ENCODE data around the gene CES3. TPM values are rescaled to one million over a fixed set of nuclear protein-coding genes. Genes with fewer than 3 reads are reported as not detected.
A peak's percentile ranks its signal among the peaks of the same experiment; 100 is the strongest.

The CES3 gene
- total and polyA plus RNA-seq, 12 donors, result 0.22 to 1.7 (median 0.67) TPM; not detected in 1

- Histone ChIP-seq H3K27me3 (no peaks in the 10 kb centered on the region), H3K9me3 (replicated peaks in 1 of 3) (no peaks in the 10 kb centered on the region), H3K27ac (peak overlapping the region in 2 of 5 donors; percentile 35 to 59), H3K4me1 (replicated peaks in 1 of 2) (peaks cover 13% of the 10 kb centered on the region in 2 donors), H3K4me3 (peak overlapping the region in 1 of 4 donors; percentile 70), H3K36me3 (replicated peaks in 1 of 2) (no peaks in the 10 kb centered on the region)
- WGBS, 4 donors, result 52 to 71% (median 60%) methylated on average over 5 to 6 of the region's 6 CpGs
- intact Hi-C loops (cut with DNase I), result loop anchor here (5.0 to 10.0 kb wide), 2 partner anchors 140 to 143 kb away; partner anchors contain the start of genes FBXL8 (in 2 of the 2), TRADD (in 2 of the 2) and B3GNT9 (in 1 of the 2)
- DNase-seq, result no peak
- no peak for TF ChIP-seq CTCF (IDR thresholded peaks at IDR 0.05)
- no peak for TF ChIP-seq POLR2A (IDR thresholded peaks at IDR 0.05)
Measured at GRCh38 chr16:67014634-67015312, 53.7 kb downstream of the CES3 start.

GRCh38 chr16:67015313-67015731, 54.3 kb downstream of the CES3 start:
- Histone ChIP-seq H3K4me1 (replicated peaks in 1 of 2) (peaks cover 13% of the 10 kb centered on the region in 2 donors), H3K27me3 (no peaks in the 10 kb centered on the region), H3K4me3 (no peak overlapping the region), H3K9me3 (replicated peaks in 1 of 3) (no peaks in the 10 kb centered on the region), H3K36me3 (replicated peaks in 1 of 2) (no peaks in the 10 kb centered on the region), H3K27ac (no peak overlapping the region)
- DNase-seq, result peak in 1 of 7 donors; percentile 6
- WGBS, 4 donors, result 89 to 94% (median 93%) methylated on average over 9 of the region's 9 CpGs
- TF ChIP-seq CTCF (IDR thresholded peaks at IDR 0.05) (peak in 1 of 6 experiments; percentile 9), POLR2A (IDR thresholded peaks at IDR 0.05) (no peak)
- intact Hi-C loops (cut with DNase I), result loop anchor here (5.0 to 10.0 kb wide), 2 partner anchors 139 to 142 kb away; partner anchors contain the start of genes FBXL8 (in 2 of the 2), TRADD (in 2 of the 2) and B3GNT9 (in 1 of the 2)

GRCh38 chr16:67016143-67016542, 55.1 kb downstream of the CES3 start:
- Histone ChIP-seq H3K9me3 (replicated peaks in 1 of 3) (no peaks in the 10 kb centered on the region), H3K4me3 (no peak overlapping the region), H3K27me3 (no peaks in the 10 kb centered on the region), H3K36me3 (replicated peaks in 1 of 2) (no peaks in the 10 kb centered on the region), H3K27ac (no peak overlapping the region), H3K4me1 (replicated peaks in 1 of 2) (peaks cover 13% of the 10 kb centered on the region in 2 donors)
- DNase-seq, result peak in 1 of 7 donors; percentile 5
- intact Hi-C loops (cut with DNase I), result loop anchor here (5.0 to 10.0 kb wide), 2 partner anchors 139 to 141 kb away; partner anchors contain the start of genes FBXL8 (in 2 of the 2), TRADD (in 2 of the 2) and B3GNT9 (in 1 of the 2)
- TF ChIP-seq POLR2A (IDR thresholded peaks at IDR 0.05) (no peak), CTCF (IDR thresholded peaks at IDR 0.05) (no peak)

- Histone ChIP-seq H3K4me3 (no peak overlapping the region), H3K27me3 (no peaks in the 10 kb centered on the region), H3K27ac (no peak overlapping the region), H3K4me1 (replicated peaks in 1 of 2) (peaks cover 13% of the 10 kb centered on the region in 2 donors), H3K36me3 (replicated peaks in 1 of 2) (no peaks in the 10 kb centered on the region), H3K9me3 (replicated peaks in 1 of 3) (no peaks in the 10 kb centered on the region)
- DNase-seq, result peak in 1 of 7 donors; percentile 6
- intact Hi-C loops (cut with DNase I), result loop anchor here (5.0 to 10.0 kb wide), 2 partner anchors 138 to 140 kb away; partner anchors contain the start of genes FBXL8 (in 2 of the 2), TRADD (in 2 of the 2) and B3GNT9 (in 1 of the 2)
- TF ChIP-seq CTCF (IDR thresholded peaks at IDR 0.05), result no peak
- no peak for TF ChIP-seq POLR2A (IDR thresholded peaks at IDR 0.05)
- 81 to 87% (median 84%) methylated on average over 5 of the region's 5 CpGs; no CpG with 5 or more reads in 1 of the 4 donors for WGBS, 4 donors
Measured at GRCh38 chr16:67016681-67017420, 55.8 kb downstream of the CES3 start.
